Endothelial cell of umbilical vein (primary cell): Measurements from ENCODE around the gene CTNNA2.

Experiments used
- JUN ChIP-seq: IDR thresholded peaks from 2 replicates; pipeline ENCODE4 v1.6.1; 2011; ENCODE audit warnings: borderline replicate concordance, low read depth; ENCODE audit not compliant: insufficient read length, insufficient read depth
- POLR2A ChIP-seq: IDR thresholded peaks from 2 replicates; pipeline ENCODE4 v1.6.1; 2012; ENCODE audit warnings: low read depth, mild to moderate bottlenecking, control low read depth, low read length
- POLR2AphosphoS5 ChIP-seq: IDR thresholded peaks from 2 replicates; pipeline ENCODE4 v1.6.1; 2012; ENCODE audit warnings: low read depth, mild to moderate bottlenecking, control low read depth, low read length, moderate library complexity; ENCODE audit not compliant: insufficient read depth
- TF ChIP-seq, protein P1 (sequence below), 2 donors: IDR thresholded peaks; 1 replicate in 1 of 2; 2 replicates in 1 of 2; pipeline ENCODE4 v1.5.1; 2011; ENCODE audit warnings: low read length in 2 of 2, mild to moderate bottlenecking in 2 of 2, moderate library complexity in 2 of 2, control low read depth in 1 of 2, inconsistent platforms in 1 of 2, low read depth in 1 of 2; ENCODE audit not compliant: insufficient read depth in 1 of 2; ENCODE audit errors: extremely low read depth in 1 of 2

DNA sequence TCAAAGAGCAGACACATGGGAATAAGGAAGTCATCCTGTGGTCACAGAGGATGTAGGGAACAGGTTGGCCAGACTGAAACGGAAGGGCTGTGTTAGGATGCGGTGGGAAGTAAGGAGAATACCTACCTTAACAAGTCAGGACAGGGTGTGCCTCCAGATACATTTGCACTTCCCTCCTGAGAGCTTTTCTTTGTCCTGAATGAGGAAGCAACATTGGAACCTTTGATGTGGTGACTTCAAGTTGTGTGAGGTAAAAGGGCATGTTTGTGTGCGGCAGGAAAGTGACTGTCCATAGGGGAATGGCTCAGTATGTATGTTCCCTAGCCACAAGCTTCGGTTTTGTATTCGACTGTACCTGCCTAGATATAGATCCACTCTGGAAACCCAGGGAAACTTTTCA, 816.6 kb downstream of the CTNNA2 start:
- TF ChIP-seq POLR2A (no peak), POLR2AphosphoS5 (no peak), JUN (no peak)
- TF ChIP-seq, protein P1, sequence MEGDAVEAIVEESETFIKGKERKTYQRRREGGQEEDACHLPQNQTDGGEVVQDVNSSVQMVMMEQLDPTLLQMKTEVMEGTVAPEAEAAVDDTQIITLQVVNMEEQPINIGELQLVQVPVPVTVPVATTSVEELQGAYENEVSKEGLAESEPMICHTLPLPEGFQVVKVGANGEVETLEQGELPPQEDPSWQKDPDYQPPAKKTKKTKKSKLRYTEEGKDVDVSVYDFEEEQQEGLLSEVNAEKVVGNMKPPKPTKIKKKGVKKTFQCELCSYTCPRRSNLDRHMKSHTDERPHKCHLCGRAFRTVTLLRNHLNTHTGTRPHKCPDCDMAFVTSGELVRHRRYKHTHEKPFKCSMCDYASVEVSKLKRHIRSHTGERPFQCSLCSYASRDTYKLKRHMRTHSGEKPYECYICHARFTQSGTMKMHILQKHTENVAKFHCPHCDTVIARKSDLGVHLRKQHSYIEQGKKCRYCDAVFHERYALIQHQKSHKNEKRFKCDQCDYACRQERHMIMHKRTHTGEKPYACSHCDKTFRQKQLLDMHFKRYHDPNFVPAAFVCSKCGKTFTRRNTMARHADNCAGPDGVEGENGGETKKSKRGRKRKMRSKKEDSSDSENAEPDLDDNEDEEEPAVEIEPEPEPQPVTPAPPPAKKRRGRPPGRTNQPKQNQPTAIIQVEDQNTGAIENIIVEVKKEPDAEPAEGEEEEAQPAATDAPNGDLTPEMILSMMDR (IDR thresholded peaks at IDR 0.05; ENCODE audit: extremely low read depth in 1 of 2, insufficient read depth in 1 of 2, low read depth in 1 of 2, low read length in 2 of 2): no peak
